ENCODE data around the gene NEDD8.

Gene NEDD8

DNA sequence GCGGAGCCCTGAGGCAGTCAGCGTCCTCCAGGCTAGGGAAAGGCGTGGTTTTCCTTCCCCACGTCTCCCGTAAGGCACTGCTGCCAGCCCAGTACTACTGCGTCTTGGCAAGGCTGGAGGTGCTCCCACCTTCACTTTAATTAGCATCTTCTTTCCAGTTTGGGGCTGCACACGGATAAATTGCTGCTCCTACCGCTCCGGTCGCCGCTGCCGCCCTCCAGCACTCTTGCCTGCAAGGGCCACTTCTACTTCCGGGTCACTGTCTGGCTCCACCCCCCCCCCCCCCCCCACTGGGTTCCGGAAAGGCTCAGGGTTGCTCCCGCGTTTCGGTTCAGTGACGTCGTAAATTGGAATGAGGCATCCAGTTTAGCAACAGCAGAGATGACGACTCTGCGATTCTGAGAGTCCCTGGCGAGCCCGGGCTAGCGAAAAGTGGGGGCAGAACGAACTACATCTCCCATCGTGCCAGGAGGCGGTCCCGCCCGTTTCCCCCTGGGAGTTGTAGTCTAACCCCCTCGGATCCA is at the start of gene NEDD8:
Gene NEDD8 (minus strand): TSS at position 247 of the 524 bp plus-strand sequence. CDS start 100 bp downstream, at position 147.
- peak; percentile 66 for DNase-seq

GRCh38 chr14:24281636-24282035 is 49.5 kb upstream of the NEDD8 start:
- no peak for DNase-seq

GRCh38 chr14:24280797-24281460 is 48.8 kb upstream of the NEDD8 start:
- DNase-seq = no peak

- DNase-seq = peak; percentile 5
Observed at GRCh38 chr14:24279301-24280186, 47.4 kb upstream of the NEDD8 start.

GRCh38 chr14:24278424-24278823 is 46.3 kb upstream of the NEDD8 start:
- DNase-seq = no peak

GRCh38 chr14:24277606-24278321 is 45.6 kb upstream of the NEDD8 start:
- DNase-seq = no peak

GRCh38 chr14:24277071-24277470 is 44.9 kb upstream of the NEDD8 start:
- DNase-seq = no peak

DNA sequence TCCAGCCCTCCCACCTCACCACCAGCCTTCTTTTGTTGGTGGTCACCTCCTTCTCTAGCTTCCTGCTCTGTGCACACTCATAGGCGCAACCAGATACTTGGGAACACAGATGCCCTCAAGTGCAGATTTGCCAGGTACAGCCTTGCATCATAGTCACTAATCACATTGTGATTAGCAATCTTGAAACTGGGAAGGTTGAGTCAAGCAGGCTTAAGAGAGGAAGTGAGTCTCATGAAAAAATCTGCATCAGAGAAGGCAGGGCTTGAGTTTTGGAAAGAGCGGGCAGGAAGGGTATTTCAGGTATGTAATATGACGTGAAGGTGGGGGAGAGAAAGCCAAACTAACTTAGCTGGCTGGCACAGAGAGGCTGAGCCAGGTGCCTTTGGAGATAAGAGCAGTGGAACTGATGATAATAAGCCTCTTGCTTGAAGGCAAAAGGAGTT is 42.0 kb upstream of the NEDD8 start:
- no peak for DNase-seq

DNA sequence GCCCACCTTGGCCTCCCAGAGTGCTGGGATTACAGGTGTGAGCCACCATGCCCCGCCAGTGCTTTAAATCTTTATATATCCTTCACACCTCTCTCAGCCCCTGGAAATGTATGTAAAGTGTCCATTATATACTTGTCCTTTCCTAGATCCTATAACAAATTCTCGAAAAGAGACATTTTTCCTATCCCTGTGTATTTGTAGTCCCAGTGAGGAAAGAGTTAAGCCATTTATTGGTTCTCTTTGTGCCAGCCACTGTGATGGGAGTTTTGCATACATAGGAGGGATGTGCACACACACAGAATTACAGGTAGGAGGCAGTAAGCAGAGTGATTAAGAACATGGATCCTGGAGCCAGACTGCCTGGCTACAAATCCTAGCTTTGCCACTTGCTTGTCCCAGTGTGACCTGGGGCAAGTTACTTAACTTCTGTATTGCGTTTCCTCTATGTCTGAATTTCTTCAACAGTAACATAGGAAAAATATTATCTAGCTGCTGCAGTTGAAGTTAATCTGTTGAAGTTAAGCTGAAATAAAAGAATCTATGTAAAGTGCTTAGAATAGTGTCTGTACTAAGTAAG is 41.3 kb upstream of the NEDD8 start:
- no peak for DNase-seq

- no peak for DNase-seq
Observed at GRCh38 chr14:24272467-24272866, 40.3 kb upstream of the NEDD8 start.

- no peak for DNase-seq
Observed at GRCh38 chr14:24271834-24272263, 39.7 kb upstream of the NEDD8 start.

DNA sequence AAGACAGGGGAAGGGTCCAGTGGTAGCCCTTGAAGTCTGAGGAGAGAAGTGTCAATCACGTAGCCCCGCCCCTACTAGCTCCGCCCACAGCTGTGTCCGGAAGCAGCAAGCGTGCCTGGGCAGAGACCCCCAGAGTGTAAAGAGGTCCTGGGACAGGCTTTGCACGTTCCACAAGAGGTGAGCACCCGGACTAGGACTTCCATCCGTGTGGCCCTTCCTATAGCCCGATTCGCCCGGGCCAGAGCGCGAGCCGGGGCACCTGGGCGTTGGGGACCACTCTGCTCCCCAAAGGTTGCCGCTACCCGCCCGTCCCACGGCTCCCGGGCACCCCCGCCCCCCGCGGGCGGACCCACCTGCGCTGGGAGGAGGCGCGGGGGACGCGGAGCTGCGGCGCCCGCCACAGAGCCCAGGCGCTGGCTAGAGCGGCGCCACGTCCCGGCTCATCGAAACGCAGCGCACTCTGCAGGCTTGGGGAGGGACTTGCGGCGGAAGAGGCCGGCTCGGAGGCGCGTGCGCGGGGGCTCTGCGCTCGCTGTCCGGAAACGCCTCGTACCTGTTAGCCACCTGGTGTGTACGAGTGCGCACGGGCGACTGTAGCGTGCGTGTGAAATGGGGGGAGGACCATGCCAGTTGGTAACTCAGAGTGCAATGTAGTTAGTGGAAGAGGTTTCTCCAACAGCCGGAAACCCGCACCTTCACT is 39.1 kb upstream of the NEDD8 start, which contains the start of gene RABGGTA:
Gene RABGGTA (minus strand): TSS at position 464 of the 700 bp plus-strand sequence. CDS start 482 bp downstream, outside the sequence.
- peak; percentile 8 for DNase-seq

DNA sequence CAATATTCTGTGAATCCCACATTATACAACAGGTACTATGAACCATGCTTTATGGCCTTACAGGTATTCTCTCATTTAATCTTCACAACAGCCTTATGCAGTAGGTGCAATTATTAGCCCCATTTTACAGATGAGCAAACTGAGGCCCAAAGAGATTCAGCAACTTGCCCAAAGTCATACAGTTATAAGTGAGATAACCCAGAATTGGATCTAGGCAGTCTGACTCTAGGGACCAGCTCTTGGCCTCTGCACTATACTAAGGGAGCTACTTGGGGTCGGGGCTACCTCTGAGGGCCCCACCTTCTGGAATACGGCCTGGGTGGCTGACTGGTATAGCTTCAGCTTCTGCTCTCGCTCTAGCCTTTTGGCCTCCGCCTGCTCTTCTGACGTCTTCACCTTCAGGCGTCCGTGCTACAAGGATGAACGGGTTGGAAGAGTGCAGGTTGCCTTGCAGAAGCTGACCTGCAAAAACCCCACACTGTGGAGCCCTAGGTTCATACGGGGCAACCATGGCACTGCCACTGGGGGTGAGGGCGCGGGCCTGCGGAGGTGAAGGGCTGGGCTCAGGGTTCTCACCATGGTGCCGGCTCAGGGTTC is 38.5 kb upstream of the NEDD8 start:
- no peak for DNase-seq

GRCh38 chr14:24269910-24270536 is 37.9 kb upstream of the NEDD8 start:
- DNase-seq = no peak

DNA sequence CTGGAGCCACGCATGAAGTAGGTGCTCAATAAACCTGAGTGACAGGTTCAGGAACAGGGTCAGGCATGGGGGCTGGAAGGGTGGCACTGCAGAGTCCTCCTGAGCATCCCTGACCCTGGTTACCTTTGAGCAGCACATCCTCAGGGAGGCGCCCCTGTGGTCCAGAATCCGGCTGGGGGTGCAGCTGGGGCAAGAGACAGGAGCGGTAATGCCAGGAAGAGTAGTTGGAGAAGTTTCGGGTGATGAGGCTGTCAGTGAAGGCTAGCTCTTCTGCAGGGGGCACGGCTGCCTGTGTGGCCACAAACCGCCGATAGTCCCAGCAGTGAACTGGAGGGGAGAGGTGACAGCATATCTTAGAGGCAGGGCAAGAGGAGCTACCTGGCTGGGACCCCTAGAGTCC is 37.2 kb upstream of the NEDD8 start:
- DNase-seq = no peak

GRCh38 chr14:24268225-24268624 is 36.1 kb upstream of the NEDD8 start:
- DNase-seq = no peak

GRCh38 chr14:24267516-24267915 is 35.3 kb upstream of the NEDD8 start:
- DNase-seq = no peak

GRCh38 chr14:24266344-24267244 is 34.4 kb upstream of the NEDD8 start:
- DNase-seq = no peak

GRCh38 chr14:24264298-24264697 is 32.1 kb upstream of the NEDD8 start:
- DNase-seq = no peak

GRCh38 chr14:24263848-24264247 is 31.7 kb upstream of the NEDD8 start:
- DNase-seq = no peak

All from NCI-H2081 treated with DMSO at 0.1 percent for 48 hours (cell line).